HepG2 (cell line): ENCODE data around the gene PHKA1. TPM values are rescaled to one million over a fixed set of nuclear protein-coding genes. Genes with fewer than 3 reads are reported as not detected.
"Not testable (repeated sequence)": the region's sequence is repeated elsewhere in the genome, so short reads cannot be mapped to it uniquely, and the experiment has no call there.

Experiments
- ATAC-seq: fragments of 200-7000 bp; cut with Tn5 transposase; 3 replicates; pipeline ENCODE4 v1.9.1; 2020; ENCODE audit warnings: mild to moderate bottlenecking, moderate library complexity
- BruUV-seq: library from RNA; stranded (reverse); fragments of 400-500 nt; replicated peaks from 2 replicates; lab custom pipeline; 2021; lab: Mats Ljungman, UMichigan
- CTCF ChIA-PET: fragments of 300-600 bp; formaldehyde crosslinking; extraction: SDS; loops from one replicate; lab custom pipeline; 2021; ENCODE audit warnings: low total read pairs, inconsistent platforms, low intra/inter-chr PET ratio; lab: Yijun Ruan, JAX
- POLR2A ChIA-PET: fragments of 350-600 bp; sonication (Branson Sonifier 250); formaldehyde crosslinking; loops from one replicate; lab custom pipeline; 2020; ENCODE audit warnings: antibody characterized with exemption, inconsistent platforms; lab: Yijun Ruan, JAX
- DNase-seq: peaks from one replicate; pipeline ENCODE4 v3.0.0-alpha.2; 2015; ENCODE audit warnings: low spot score
- FAIRE-seq: peaks from 3 replicates; lab custom pipeline; 2011; peaks lifted over from hg19 to GRCh38; lab: Jason Lieb, UNC
- H2AFZ ChIP-seq: one replicate; pipeline ENCODE4 v1.6.1; 2011; ENCODE audit warnings: low read length, inconsistent platforms
- H3K27ac ChIP-seq: fragments of 300-600 bp; 3 replicates; pipeline ENCODE4 v1.8.0; 2011; ENCODE audit warnings: mixed run types, mild to moderate bottlenecking, mixed read lengths, low read length, inconsistent platforms; ENCODE audit not compliant: insufficient read depth; ENCODE audit errors: extremely low read length
- H3K27me3 ChIP-seq, 2 experiments: fragments of 200-600 bp in 1 of 2; 2 replicates in 1 of 2; 3 replicates in 1 of 2; pipeline versions ENCODE4 v1.6.0 to v1.8.0; 2011; ENCODE audit warnings: low read length in 2 of 2, mild to moderate bottlenecking in 2 of 2, moderate library complexity in 2 of 2, inconsistent platforms in 1 of 2; ENCODE audit not compliant: insufficient read depth in 2 of 2, control insufficient read depth in 1 of 2
- H3K36me3 ChIP-seq, 2 experiments: fragments of 200-600 bp in 1 of 2; replicated peaks in 1 of 2; 2 replicates in 1 of 2; 3 replicates in 1 of 2; pipeline versions ENCODE4 v1.5.1 to v1.8.0; 2011; ENCODE audit warnings: low read length in 2 of 2, inconsistent platforms in 1 of 2; ENCODE audit not compliant: insufficient read depth in 2 of 2, control insufficient read depth in 1 of 2
- H3K4me1 ChIP-seq: 2 replicates; pipeline ENCODE4 v1.5.1; 2012; ENCODE audit warnings: low read length, inconsistent platforms; ENCODE audit not compliant: insufficient read depth
- H3K4me2 ChIP-seq: 2 replicates; pipeline ENCODE4 v1.6.0; 2011; ENCODE audit warnings: low read depth, low read length, inconsistent platforms
- H3K4me3 ChIP-seq, 3 experiments: fragments of 200-600 bp in 1 of 3; sonication (generic), shearing (Covaris generic) in 1 of 3; replicated peaks in 1 of 3; 2 replicates each; pipeline ENCODE4 v1.5.1; 2011 to 2016; ENCODE audit warnings: low read length in 3 of 3, inconsistent platforms in 2 of 3, low read depth in 2 of 3, mild to moderate bottlenecking in 2 of 3, control low read depth in 1 of 3, mixed read lengths in 1 of 3; ENCODE audit not compliant: insufficient read depth in 1 of 3
- H3K79me2 ChIP-seq: one replicate; pipeline ENCODE4 v1.6.1; 2011; ENCODE audit warnings: low read length, inconsistent platforms; ENCODE audit not compliant: insufficient read depth
- H3K9ac ChIP-seq: 2 replicates; pipeline ENCODE4 v1.6.0; 2011; ENCODE audit warnings: mild to moderate bottlenecking, low read depth, low read length, inconsistent platforms; ENCODE audit not compliant: insufficient read depth
- H3K9me3 ChIP-seq: 2 replicates; pipeline ENCODE4 v1.5.1; 2012; ENCODE audit warnings: mild to moderate bottlenecking, low read length
- H4K20me1 ChIP-seq: 2 replicates; pipeline ENCODE4 v1.6.0; 2011; ENCODE audit warnings: inconsistent platforms, mild to moderate bottlenecking, low read length, moderate library complexity; ENCODE audit not compliant: insufficient read depth
- GMEB2 ChIP-seq: IDR thresholded peaks from 2 replicates; pipeline ENCODE4 v1.6.1; 2016; ENCODE audit warnings: missing biosample characterization, missing genetic modification reagents, low read depth
- KLF16 ChIP-seq, 2 experiments: sonication (generic) in 1 of 2; formaldehyde crosslinking in 1 of 2; IDR thresholded peaks; 2 replicates each; pipeline versions ENCODE4 v1.6.1 to v1.8.0; 2016 to 2023; ENCODE audit warnings: missing genetic modification reagents in 2 of 2, missing compliant biosample characterization in 1 of 2
- SATB2 ChIP-seq: sonication (generic); formaldehyde crosslinking; IDR thresholded peaks from 2 replicates; pipeline ENCODE4 v1.5.0; 2020; ENCODE audit warnings: missing genetic modification reagents
- ZFP36L2 ChIP-seq: sonication (generic); formaldehyde crosslinking; IDR thresholded peaks from 2 replicates; pipeline ENCODE4 v1.4.0; 2020; ENCODE audit warnings: missing genetic modification reagents
- ZNF605 ChIP-seq: sonication (generic); formaldehyde crosslinking; IDR thresholded peaks from 2 replicates; pipeline ENCODE4 v1.8.0; 2022; ENCODE audit warnings: mild to moderate bottlenecking, missing genetic modification reagents
- ZSCAN5A ChIP-seq: sonication (generic); formaldehyde crosslinking; IDR thresholded peaks from 2 replicates; pipeline ENCODE4 v1.8.0; 2022; ENCODE audit warnings: mild to moderate bottlenecking, missing genetic modification reagents, borderline replicate concordance
- WGBS: methylation state at CpG from one replicate; pipeline ENCODE4 v1.1.6; 2017; ENCODE audit warnings: low lambda C conversion rate; 5-methylcytosine and 5-hydroxymethylcytosine counted together
- in situ Hi-C: cut with HindIII; loops from 2 replicates; pipeline ENCODE4 v1.10.0; 2017; ENCODE audit warnings: low pct_unique_long_range_greater_than_20kb; ENCODE audit not compliant: extremely low pct_ligation_motif_present
- intact Hi-C: fragments of 100-400 bp; cut with micrococcal nuclease; formaldehyde crosslinking; loops from one replicate; pipeline ENCODE4 v1.10.0; 2022; ENCODE audit not compliant: unreplicated experiment
- polyA plus RNA-seq, 8 experiments: library from polyadenylated mRNA; depleted of rRNA in 3 of 8; stranded (reverse) in 7 of 8; unstranded in 1 of 8; fragments of >200 nt; fragmentation: Illumina TruSeq in 4 of 8; extraction: Trizol in 4 of 8; gene quantifications; 2 replicates each; pipeline versions ENCODE4 v1.2.1 to v1.2.3, GENCODE V29; 2011 to 2016; ENCODE audit warnings: low read depth in 4 of 8, missing spikeins in 1 of 8, mixed read lengths in 1 of 8; ENCODE audit not compliant: insufficient read depth in 1 of 8
- total RNA-seq, 5 experiments: library from RNA; depleted of rRNA; stranded (reverse); fragments of >200 nt; fragmentation: Illumina TruSeq; extraction: Trizol; gene quantifications; 2 replicates each; pipeline ENCODE4 v1.2.3, GENCODE V29; 2016; ENCODE audit warnings: low read depth in 1 of 5
- TF ChIP-seq, protein P1 (sequence below): sonication (generic); formaldehyde crosslinking; IDR thresholded peaks from 2 replicates; pipeline ENCODE4 v1.5.1; 2020; ENCODE audit warnings: missing genetic modification reagents, mild to moderate bottlenecking, borderline replicate concordance
- TF ChIP-seq, protein P2 (sequence below): sonication (generic); formaldehyde crosslinking; IDR thresholded peaks from 2 replicates; pipeline ENCODE4 v1.4.0; 2020; ENCODE audit warnings: mild to moderate bottlenecking, missing genetic modification reagents
- TF ChIP-seq, protein P3 (sequence below): sonication (generic); formaldehyde crosslinking; IDR thresholded peaks from 2 replicates; pipeline ENCODE4 v1.4.0; 2020; ENCODE audit warnings: missing genetic modification reagents; ENCODE audit errors: not compliant biosample characterization

The PHKA1 gene
- total and polyA plus RNA-seq, 2 of the 13 experiments (the other 11 are each of a cell fraction or from before 2014, with no cell fraction given), result 5.4 to 6.6 TPM

- H2AFZ ChIP-seq, result no peak overlapping the region
- H3K4me2 ChIP-seq, result no peak overlapping the region
- in situ Hi-C loops (no loop called here), intact Hi-C loops (no loop called here)
- ChIA-PET CTCF (no interaction called here), POLR2A (no interaction called here)
- no peaks in the 10 kb centered on the region for H3K36me3 ChIP-seq
- H3K79me2 ChIP-seq, result no peaks in the 10 kb centered on the region
- no peaks in the 10 kb centered on the region for H3K27me3 ChIP-seq
- no peaks in the 10 kb centered on the region for H3K4me1 ChIP-seq
- no TSS peak for BruUV-seq
- FAIRE-seq (no peak), DNase-seq (no peak), ATAC-seq (no peak)
- H3K9ac ChIP-seq, result no peak overlapping the region
- TF ChIP-seq ZNF605, result no peak
- TF ChIP-seq ZSCAN5A (CRISPR knock-in tag), result no peak
- TF ChIP-seq, protein P1, sequence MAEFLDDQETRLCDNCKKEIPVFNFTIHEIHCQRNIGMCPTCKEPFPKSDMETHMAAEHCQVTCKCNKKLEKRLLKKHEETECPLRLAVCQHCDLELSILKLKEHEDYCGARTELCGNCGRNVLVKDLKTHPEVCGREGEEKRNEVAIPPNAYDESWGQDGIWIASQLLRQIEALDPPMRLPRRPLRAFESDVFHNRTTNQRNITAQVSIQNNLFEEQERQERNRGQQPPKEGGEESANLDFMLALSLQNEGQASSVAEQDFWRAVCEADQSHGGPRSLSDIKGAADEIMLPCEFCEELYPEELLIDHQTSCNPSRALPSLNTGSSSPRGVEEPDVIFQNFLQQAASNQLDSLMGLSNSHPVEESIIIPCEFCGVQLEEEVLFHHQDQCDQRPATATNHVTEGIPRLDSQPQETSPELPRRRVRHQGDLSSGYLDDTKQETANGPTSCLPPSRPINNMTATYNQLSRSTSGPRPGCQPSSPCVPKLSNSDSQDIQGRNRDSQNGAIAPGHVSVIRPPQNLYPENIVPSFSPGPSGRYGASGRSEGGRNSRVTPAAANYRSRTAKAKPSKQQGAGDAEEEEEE (CRISPR knock-in tag), result no peak
- TF ChIP-seq, protein P2, sequence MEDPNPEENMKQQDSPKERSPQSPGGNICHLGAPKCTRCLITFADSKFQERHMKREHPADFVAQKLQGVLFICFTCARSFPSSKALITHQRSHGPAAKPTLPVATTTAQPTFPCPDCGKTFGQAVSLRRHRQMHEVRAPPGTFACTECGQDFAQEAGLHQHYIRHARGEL (CRISPR knock-in tag), result no peak
- no peak for TF ChIP-seq SATB2 (CRISPR knock-in tag)
- no peak for TF ChIP-seq ZFP36L2 (CRISPR knock-in tag)
- TF ChIP-seq GMEB2 (CRISPR knock-in tag), result no peak
- TF ChIP-seq, protein P3, sequence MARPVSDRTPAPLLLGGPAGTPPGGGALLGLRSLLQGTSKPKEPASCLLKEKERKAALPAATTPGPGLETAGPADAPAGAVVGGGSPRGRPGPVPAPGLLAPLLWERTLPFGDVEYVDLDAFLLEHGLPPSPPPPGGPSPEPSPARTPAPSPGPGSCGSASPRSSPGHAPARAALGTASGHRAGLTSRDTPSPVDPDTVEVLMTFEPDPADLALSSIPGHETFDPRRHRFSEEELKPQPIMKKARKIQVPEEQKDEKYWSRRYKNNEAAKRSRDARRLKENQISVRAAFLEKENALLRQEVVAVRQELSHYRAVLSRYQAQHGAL (CRISPR knock-in tag), result no peak
- TF ChIP-seq KLF16 (CRISPR knock-in tag; IDR thresholded peaks at IDR 0.05), result no peak
- WGBS, result 0% methylated on average over 1 of the region's 1 CpG
- H3K4me3 ChIP-seq, result no peak overlapping the region
- no peaks in the 10 kb centered on the region for H3K9me3 ChIP-seq
- H4K20me1 ChIP-seq, result no peaks in the 10 kb centered on the region
- H3K27ac ChIP-seq, result no peak overlapping the region
Observed at GRCh38 chrX:72735561-72735960, 21.5 kb upstream of the PHKA1 start.

DNA sequence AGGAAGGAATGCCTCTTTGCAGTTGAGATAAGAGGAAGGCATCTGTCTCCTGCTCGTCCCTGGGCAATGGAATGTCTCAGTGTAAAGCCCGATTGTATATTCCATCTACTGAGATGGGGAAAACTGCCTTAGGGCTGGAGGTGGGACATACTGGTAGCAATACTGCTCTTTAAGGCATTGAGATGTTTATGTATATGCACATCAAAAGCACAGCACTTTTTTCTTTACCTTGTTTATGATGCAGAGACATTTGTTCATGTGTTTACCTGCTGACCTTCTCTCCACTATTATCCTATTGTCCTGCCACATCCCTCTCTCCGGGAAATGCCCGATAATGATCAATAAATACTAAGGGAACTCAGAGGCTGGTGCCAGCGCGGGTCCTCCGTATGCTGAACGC is 19.5 kb upstream of the PHKA1 start:
- CTCF ChIA-PET, H2AFZ ChIP-seq, intact Hi-C loops, POLR2A ChIA-PET, H3K79me2 ChIP-seq, H3K9me3 ChIP-seq, H3K4me1 ChIP-seq, H3K36me3 ChIP-seq, H3K4me3 ChIP-seq, FAIRE-seq, DNase-seq, in situ Hi-C loops, H3K27me3 ChIP-seq, ATAC-seq, BruUV-seq, H3K9ac ChIP-seq, H4K20me1 ChIP-seq, H3K4me2 ChIP-seq, H3K27ac ChIP-seq: not testable (repeated sequence)
- 0% methylated on average over 8 of the region's 8 CpGs for WGBS
